HEK293 (cell line): Measurements from ENCODE around the gene CLEC1A.

Experiments used
- ZBTB8A ChIP-seq: fragments of 450-650 bp; formaldehyde crosslinking; IDR thresholded peaks from 2 replicates; pipeline ENCODE4 v1.5.1; 2016; ENCODE audit warnings: missing biosample characterization, missing genetic modification characterization
- ZNF274 ChIP-seq, 2 experiments: fragments of 200-500 bp in 1 of 2; fragments of 450-650 bp in 1 of 2; sonication (Bioruptor generic) in 1 of 2; formaldehyde crosslinking in 1 of 2; IDR thresholded peaks; 2 replicates each; pipeline versions ENCODE4 v1.5.1 to v1.6.1; 2014 to 2016; ENCODE audit warnings: borderline replicate concordance in 1 of 2, inconsistent platforms in 1 of 2, low read length in 1 of 2, missing biosample characterization in 1 of 2, missing genetic modification characterization in 1 of 2
- ZNF664 ChIP-seq: fragments of 450-650 bp; formaldehyde crosslinking; IDR thresholded peaks from 2 replicates; pipeline ENCODE4 v1.5.1; 2016; ENCODE audit warnings: missing biosample characterization, missing genetic modification characterization
- TF ChIP-seq, protein P1 (sequence below): fragments of 450-650 bp; formaldehyde crosslinking; IDR thresholded peaks from 2 replicates; pipeline ENCODE4 v1.5.1; 2016; ENCODE audit warnings: missing biosample characterization, missing genetic modification characterization
- TF ChIP-seq, protein P2 (sequence below): fragments of 450-650 bp; formaldehyde crosslinking; IDR thresholded peaks from 2 replicates; pipeline ENCODE4 v1.5.1; 2016; ENCODE audit warnings: missing biosample characterization, missing genetic modification characterization
- TF ChIP-seq, protein P3 (sequence below): fragments of 450-650 bp; formaldehyde crosslinking; IDR thresholded peaks from 2 replicates; pipeline ENCODE4 v1.5.1; 2016; ENCODE audit warnings: missing biosample characterization, missing genetic modification characterization
- TF ChIP-seq, protein P4 (sequence below): fragments of 450-650 bp; formaldehyde crosslinking; IDR thresholded peaks from 2 replicates; pipeline ENCODE4 v1.5.1; 2016; ENCODE audit warnings: missing biosample characterization, missing genetic modification characterization

DNA sequence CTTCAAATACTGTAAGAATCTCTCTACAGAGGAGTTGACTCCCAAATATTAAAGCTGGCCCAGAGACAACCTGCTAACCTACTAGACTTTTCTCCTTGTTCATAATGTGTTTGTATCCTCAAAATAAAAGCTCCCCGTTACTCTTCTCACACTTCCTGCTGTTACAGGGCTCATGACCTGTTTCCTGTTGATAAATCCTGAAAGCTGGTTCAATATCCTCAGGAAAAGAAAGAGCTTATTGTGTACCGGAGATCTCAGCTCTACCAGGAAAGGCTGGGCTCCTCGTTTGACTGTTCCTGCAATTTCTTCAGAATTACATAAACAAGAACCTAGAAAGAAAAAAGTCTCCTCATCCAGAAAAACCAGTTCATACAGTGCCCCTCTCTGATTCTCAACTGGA is 30.8 kb downstream of the CLEC1A start:
- TF ChIP-seq ZBTB8A (tag by site-specific recombination) (no peak), ZNF664 (no peak), ZNF274 (IDR thresholded peaks at IDR 0.05; ENCODE audit: low read length) (no peak), ZNF274 (tag by site-specific recombination; IDR thresholded peaks at IDR 0.05; ENCODE audit: borderline replicate concordance) (no peak)
- TF ChIP-seq, protein P1, sequence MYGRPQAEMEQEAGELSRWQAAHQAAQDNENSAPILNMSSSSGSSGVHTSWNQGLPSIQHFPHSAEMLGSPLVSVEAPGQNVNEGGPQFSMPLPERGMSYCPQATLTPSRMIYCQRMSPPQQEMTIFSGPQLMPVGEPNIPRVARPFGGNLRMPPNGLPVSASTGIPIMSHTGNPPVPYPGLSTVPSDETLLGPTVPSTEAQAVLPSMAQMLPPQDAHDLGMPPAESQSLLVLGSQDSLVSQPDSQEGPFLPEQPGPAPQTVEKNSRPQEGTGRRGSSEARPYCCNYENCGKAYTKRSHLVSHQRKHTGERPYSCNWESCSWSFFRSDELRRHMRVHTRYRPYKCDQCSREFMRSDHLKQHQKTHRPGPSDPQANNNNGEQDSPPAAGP (tag by site-specific recombination) = no peak
- TF ChIP-seq, protein P2, sequence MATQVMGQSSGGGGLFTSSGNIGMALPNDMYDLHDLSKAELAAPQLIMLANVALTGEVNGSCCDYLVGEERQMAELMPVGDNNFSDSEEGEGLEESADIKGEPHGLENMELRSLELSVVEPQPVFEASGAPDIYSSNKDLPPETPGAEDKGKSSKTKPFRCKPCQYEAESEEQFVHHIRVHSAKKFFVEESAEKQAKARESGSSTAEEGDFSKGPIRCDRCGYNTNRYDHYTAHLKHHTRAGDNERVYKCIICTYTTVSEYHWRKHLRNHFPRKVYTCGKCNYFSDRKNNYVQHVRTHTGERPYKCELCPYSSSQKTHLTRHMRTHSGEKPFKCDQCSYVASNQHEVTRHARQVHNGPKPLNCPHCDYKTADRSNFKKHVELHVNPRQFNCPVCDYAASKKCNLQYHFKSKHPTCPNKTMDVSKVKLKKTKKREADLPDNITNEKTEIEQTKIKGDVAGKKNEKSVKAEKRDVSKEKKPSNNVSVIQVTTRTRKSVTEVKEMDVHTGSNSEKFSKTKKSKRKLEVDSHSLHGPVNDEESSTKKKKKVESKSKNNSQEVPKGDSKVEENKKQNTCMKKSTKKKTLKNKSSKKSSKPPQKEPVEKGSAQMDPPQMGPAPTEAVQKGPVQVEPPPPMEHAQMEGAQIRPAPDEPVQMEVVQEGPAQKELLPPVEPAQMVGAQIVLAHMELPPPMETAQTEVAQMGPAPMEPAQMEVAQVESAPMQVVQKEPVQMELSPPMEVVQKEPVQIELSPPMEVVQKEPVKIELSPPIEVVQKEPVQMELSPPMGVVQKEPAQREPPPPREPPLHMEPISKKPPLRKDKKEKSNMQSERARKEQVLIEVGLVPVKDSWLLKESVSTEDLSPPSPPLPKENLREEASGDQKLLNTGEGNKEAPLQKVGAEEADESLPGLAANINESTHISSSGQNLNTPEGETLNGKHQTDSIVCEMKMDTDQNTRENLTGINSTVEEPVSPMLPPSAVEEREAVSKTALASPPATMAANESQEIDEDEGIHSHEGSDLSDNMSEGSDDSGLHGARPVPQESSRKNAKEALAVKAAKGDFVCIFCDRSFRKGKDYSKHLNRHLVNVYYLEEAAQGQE (tag by site-specific recombination) = no peak
- TF ChIP-seq, protein P3, sequence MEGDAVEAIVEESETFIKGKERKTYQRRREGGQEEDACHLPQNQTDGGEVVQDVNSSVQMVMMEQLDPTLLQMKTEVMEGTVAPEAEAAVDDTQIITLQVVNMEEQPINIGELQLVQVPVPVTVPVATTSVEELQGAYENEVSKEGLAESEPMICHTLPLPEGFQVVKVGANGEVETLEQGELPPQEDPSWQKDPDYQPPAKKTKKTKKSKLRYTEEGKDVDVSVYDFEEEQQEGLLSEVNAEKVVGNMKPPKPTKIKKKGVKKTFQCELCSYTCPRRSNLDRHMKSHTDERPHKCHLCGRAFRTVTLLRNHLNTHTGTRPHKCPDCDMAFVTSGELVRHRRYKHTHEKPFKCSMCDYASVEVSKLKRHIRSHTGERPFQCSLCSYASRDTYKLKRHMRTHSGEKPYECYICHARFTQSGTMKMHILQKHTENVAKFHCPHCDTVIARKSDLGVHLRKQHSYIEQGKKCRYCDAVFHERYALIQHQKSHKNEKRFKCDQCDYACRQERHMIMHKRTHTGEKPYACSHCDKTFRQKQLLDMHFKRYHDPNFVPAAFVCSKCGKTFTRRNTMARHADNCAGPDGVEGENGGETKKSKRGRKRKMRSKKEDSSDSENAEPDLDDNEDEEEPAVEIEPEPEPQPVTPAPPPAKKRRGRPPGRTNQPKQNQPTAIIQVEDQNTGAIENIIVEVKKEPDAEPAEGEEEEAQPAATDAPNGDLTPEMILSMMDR = no peak
- TF ChIP-seq, protein P4, sequence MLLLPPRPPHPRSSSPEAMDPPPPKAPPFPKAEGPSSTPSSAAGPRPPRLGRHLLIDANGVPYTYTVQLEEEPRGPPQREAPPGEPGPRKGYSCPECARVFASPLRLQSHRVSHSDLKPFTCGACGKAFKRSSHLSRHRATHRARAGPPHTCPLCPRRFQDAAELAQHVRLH (tag by site-specific recombination) = no peak
